Lung (tissue), 12 donors: Measurements from ENCODE around the gene BANF2. TPM values are rescaled to one million over a fixed set of nuclear protein-coding genes. Genes with fewer than 3 reads are reported as not detected.

Experiments
- ATAC-seq: fragments of 200-7000 bp; cut with Tn5 transposase; one replicate; pipeline ENCODE4 v1.9.1; 2020; ENCODE audit warnings: moderate number of reproducible peaks; ENCODE audit not compliant: insufficient read depth, low FRiP score
- DNase-seq, 3 donors: peaks; one replicate each; pipeline ENCODE4 v3.0.0-alpha.2; 2013 to 2017
- H3K27ac ChIP-seq, 2 donors: one replicate each; pipeline ENCODE4 v1.5.1; 2013; ENCODE audit warnings: mild to moderate bottlenecking in 2 of 2, moderate library complexity in 2 of 2, control low read depth in 1 of 2, inconsistent platforms in 1 of 2, low read depth in 1 of 2, low read length in 1 of 2
- H3K27me3 ChIP-seq, 3 donors: one replicate each; pipeline ENCODE4 v1.5.1; 2013; ENCODE audit warnings: low read length in 2 of 3; ENCODE audit not compliant: control insufficient read depth in 3 of 3, insufficient read depth in 3 of 3
- H3K36me3 ChIP-seq, 4 donors: one replicate each; pipeline ENCODE4 v1.5.1; 2013; ENCODE audit warnings: low read length in 4 of 4, mild to moderate bottlenecking in 1 of 4, moderate library complexity in 1 of 4; ENCODE audit not compliant: control insufficient read depth in 4 of 4, insufficient read depth in 4 of 4
- H3K4me1 ChIP-seq, 5 donors: one replicate each; pipeline ENCODE4 v1.5.1; 2013; ENCODE audit warnings: low read length in 5 of 5, mild to moderate bottlenecking in 2 of 5, moderate library complexity in 1 of 5; ENCODE audit not compliant: control insufficient read depth in 5 of 5, insufficient read depth in 5 of 5
- H3K4me3 ChIP-seq: one replicate; pipeline ENCODE4 v1.5.1; 2013; ENCODE audit warnings: mild to moderate bottlenecking, control low read depth, moderate library complexity
- H3K9ac ChIP-seq, 2 donors: one replicate each; pipeline ENCODE4 v1.5.1; 2013; ENCODE audit warnings: low read length in 2 of 2, control low read depth in 1 of 2; ENCODE audit not compliant: insufficient read depth in 1 of 2
- H3K9me3 ChIP-seq, 4 donors: one replicate each; pipeline ENCODE4 v1.5.1; 2013; ENCODE audit warnings: low read length in 3 of 4, mild to moderate bottlenecking in 1 of 4, moderate library complexity in 1 of 4; ENCODE audit not compliant: control insufficient read depth in 4 of 4, insufficient read depth in 3 of 4
- CTCF ChIP-seq: IDR thresholded peaks from 2 replicates; pipeline ENCODE4 v1.5.1; 2012; ENCODE audit warnings: mild to moderate bottlenecking; ENCODE audit errors: control extremely low read depth, extremely low read depth
- WGBS, 2 donors: extraction: QIAGEN DNeasy Blood & Tissue Kit; methylation state at CpG; one replicate each; pipeline ENCODE4 v1.1.7; 2013; 5-methylcytosine and 5-hydroxymethylcytosine counted together
- polyA plus RNA-seq, 2 donors: library from polyadenylated mRNA; stranded (reverse); fragments of 200-250 nt; gene quantifications; one replicate each; pipeline ENCODE4 v1.2.1, GENCODE V29; 2013
- total RNA-seq, 2 donors: library from RNA; depleted of rRNA in 1 of 2; stranded (reverse); fragments of >200 nt in 1 of 2; gene quantifications; one replicate each; pipeline ENCODE4 v1.2.1, GENCODE V29; 2014 to 2021
- donor health status: control.
- donor health status: control.
- donor health status: Bipolar disorder and iron deficiency.
- donor health status: healthy.
- donor health status: DM: yes; HTN: yes; CAD: no.

Gene BANF2
- total and polyA plus RNA-seq, 4 donors, result not detected

GRCh38 chr20:17668432-17668831 is 31.3 kb upstream of the BANF2 start:
- no peak for DNase-seq
- Histone ChIP-seq H3K9ac (no peak overlapping the region), H3K4me1 (peaks cover 0 to 8% (median 0%) of the 10 kb centered on the region in 5 donors), H3K27me3 (no peaks in the 10 kb centered on the region), H3K9me3 (no peaks in the 10 kb centered on the region), H3K36me3 (peaks cover 7 to 13% (median 11%) of the 10 kb centered on the region in 4 donors), H3K27ac (no peak overlapping the region), H3K4me3 (no peak overlapping the region)
- 96 to 98% methylated on average over 3 of the region's 3 CpGs for WGBS, 2 donors
- no peak for ATAC-seq
- TF ChIP-seq CTCF, result no peak

- Histone ChIP-seq H3K27ac (no peak overlapping the region), H3K4me1 (peaks cover 0 to 6% (median 0%) of the 10 kb centered on the region in 5 donors), H3K36me3 (peaks cover 9 to 13% (median 10%) of the 10 kb centered on the region in 4 donors), H3K27me3 (no peaks in the 10 kb centered on the region), H3K9me3 (no peaks in the 10 kb centered on the region), H3K4me3 (no peak overlapping the region), H3K9ac (no peak overlapping the region)
- DNase-seq (no peak), ATAC-seq (no peak)
- WGBS, 2 donors, result 92 to 93% methylated on average over 12 of the region's 12 CpGs
- TF ChIP-seq CTCF, result no peak
Measured at GRCh38 chr20:17669306-17669931, 30.3 kb upstream of the BANF2 start.

- 82 to 94% methylated on average over 1 of the region's 1 CpG for WGBS, 2 donors
Measured at GRCh38 chr20:17671011-17671410, 28.8 kb upstream of the BANF2 start.

More at GRCh38 chr20:17671011-17671410, 28.8 kb upstream of the BANF2 start:
- TF ChIP-seq CTCF, result no peak
- Histone ChIP-seq H3K36me3 (peaks cover 9 to 17% (median 11%) of the 10 kb centered on the region in 4 donors), H3K9me3 (no peaks in the 10 kb centered on the region), H3K4me3 (no peak overlapping the region), H3K27ac (no peak overlapping the region), H3K4me1 (peaks cover 0 to 15% (median 7%) of the 10 kb centered on the region in 5 donors), H3K9ac (no peak overlapping the region), H3K27me3 (no peaks in the 10 kb centered on the region)
- no peak for ATAC-seq
- no peak for DNase-seq
